HPDE6-E6E7 (cell line): Measurements from ENCODE around the gene MRRF.
"Not testable (repeated sequence)": the region's sequence is repeated elsewhere in the genome, so short reads cannot be mapped to it uniquely, and the experiment has no call there.

Experiments
- DNase-seq: peaks from one replicate; pipeline ENCODE4 v3.0.0; 2011; ENCODE audit warnings: missing footprints; ENCODE audit errors: extremely low spot score

MRRF gene

GRCh38 chr9:122356627-122357026, 91.9 kb downstream of the MRRF start:
- no peak for DNase-seq

- DNase-seq: no peak
These were observed 96.2 kb downstream of the MRRF start for GRCh38 chr9:122360891-122361290.

GRCh38 chr9:122363131-122363530, 98.4 kb downstream of the MRRF start:
- not testable (repeated sequence) for DNase-seq

DNA sequence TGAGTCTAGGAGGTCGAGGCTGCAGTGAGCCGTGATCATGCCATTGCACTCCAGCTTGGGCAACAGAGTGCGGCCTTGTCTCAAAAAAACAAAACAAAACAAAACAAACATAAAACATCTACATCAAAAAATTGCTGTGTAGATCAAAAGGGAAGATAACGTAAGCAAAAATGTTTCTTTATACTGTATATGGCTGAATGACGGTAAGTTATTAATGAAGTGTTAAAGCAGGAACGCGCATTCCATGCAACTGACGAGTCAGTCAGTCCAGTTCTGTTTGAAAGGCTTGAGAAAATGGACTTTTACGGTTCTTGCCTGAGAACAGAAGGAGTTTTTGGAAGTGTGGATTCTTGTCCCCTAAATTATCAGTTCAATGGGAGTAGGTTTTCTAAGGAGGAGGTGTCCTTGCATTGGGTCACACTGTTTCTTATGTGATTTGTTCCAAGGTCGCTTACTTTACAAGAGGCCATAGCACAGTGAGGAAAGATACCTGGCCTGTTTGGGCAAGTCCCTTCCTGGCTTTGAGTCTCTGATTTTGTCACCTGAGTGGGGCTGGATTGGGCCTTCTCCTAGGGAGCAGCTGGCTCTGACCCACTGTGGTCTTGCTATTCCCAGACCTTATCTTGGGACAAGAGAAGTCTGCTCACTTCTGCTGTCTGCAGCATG, 99.6 kb downstream of the MRRF start:
- no peak for DNase-seq

- no peak for DNase-seq
These were observed 100.1 kb downstream of the MRRF start for GRCh38 chr9:122364783-122365150.

DNA sequence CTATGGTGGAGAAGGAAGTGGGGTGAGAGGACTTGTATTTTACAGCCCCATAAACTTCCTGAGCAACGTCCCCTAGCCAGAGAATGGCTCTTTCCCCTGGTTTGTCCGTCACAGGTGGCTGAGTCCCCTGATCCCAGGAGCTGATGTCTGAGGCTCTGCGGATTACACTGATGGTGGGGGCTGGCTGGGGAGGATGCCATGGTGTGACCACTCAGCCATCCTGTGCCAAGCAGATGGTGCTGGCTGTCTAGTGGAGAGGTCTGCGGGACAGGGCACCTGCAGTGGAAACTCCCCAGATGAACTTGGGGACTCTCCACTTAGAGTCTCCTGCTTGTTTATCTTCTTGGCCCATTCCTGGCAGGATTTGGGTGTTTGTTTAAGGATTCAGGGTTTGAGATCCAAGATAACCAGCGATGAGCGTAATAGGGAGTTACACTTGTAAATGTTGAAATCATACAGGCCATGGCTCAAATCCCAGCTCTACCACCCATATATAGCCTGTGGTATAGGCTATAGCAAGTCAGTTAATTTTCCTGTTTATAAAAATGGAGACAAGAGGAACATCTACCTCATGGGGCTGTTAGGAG, 101.5 kb downstream of the MRRF start:
- no peak for DNase-seq

DNA sequence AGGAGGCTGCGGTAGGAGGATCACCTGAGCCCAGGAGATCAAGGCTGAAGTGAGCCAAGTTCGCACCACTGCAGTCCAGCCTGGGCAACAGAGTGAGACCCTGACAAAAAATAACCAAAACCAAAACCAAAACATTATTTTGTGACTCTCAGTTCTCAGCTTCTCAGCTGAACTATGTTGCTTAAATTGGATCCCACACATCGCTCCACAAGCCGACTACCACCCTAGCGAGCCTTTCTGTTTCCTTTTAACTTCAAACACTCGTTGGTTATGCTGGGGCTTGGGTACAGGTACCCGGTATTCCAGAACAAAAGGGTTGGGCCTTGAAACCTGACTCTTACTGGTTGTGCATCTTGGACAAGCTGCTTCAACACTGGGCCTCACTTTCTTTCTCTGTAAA, 102.4 kb downstream of the MRRF start:
- DNase-seq: no peak

- DNase-seq: peak; percentile 79
These were observed 103.2 kb downstream of the MRRF start for GRCh38 chr9:122367774-122368460.

GRCh38 chr9:122368642-122369041, 104.0 kb downstream of the MRRF start:
- DNase-seq: no peak

GRCh38 chr9:122370303-122370702, 105.6 kb downstream of the MRRF start:
- DNase-seq: no peak

- DNase-seq: peak; percentile 66
These were observed 106.4 kb downstream of the MRRF start, which contains the start of gene PTGS1 for GRCh38 chr9:122370869-122371755. Gene PTGS1, plus strand, starts transcription at chr9:122371024. Its CDS starts 61 bp downstream, at chr9:122371085.

DNA sequence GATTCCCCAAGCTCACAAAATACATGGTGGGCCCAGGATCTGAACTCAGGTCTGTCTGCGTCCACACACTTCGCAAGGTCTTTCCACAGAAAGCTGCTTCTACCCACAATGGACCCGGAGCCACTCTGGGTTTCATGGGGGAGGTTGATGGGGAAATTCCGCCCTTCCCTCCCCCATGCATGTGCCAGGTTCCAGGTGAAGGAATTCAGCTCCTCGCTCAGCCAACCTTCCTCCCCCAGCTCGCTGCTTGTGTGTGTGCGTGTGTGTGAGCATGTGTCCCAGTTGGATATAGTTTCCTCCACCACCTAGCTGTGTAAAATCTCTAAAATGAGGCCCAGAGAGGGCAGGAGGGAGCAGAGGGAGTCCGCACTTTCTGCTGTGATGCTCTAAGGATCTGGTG, 107.2 kb downstream of the MRRF start:
- DNase-seq: no peak

GRCh38 chr9:122372856-122373845, 108.5 kb downstream of the MRRF start:
- no peak for DNase-seq

- DNase-seq: no peak
These were observed 110.3 kb downstream of the MRRF start for GRCh38 chr9:122374885-122375420.

DNA sequence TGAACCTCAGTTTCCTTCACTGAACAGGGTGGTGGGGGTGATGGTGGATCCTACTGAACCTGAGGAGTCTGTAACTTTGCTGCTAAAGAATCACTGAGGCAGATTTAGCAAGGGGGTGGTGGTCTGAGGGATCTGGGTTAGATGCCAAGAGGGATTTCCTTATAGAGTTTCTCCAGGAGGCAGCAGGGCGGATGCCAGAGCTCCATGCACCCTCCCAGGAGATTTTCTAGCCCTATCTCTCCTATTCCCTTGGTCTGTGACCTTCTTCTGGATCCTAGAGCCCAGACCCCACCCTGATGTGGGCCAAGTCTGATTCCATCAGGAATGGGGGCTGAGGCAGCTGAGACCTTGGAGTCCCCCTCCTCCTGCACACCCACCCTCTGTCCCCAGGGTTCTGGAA, 112.1 kb downstream of the MRRF start:
- no peak for DNase-seq

DNA sequence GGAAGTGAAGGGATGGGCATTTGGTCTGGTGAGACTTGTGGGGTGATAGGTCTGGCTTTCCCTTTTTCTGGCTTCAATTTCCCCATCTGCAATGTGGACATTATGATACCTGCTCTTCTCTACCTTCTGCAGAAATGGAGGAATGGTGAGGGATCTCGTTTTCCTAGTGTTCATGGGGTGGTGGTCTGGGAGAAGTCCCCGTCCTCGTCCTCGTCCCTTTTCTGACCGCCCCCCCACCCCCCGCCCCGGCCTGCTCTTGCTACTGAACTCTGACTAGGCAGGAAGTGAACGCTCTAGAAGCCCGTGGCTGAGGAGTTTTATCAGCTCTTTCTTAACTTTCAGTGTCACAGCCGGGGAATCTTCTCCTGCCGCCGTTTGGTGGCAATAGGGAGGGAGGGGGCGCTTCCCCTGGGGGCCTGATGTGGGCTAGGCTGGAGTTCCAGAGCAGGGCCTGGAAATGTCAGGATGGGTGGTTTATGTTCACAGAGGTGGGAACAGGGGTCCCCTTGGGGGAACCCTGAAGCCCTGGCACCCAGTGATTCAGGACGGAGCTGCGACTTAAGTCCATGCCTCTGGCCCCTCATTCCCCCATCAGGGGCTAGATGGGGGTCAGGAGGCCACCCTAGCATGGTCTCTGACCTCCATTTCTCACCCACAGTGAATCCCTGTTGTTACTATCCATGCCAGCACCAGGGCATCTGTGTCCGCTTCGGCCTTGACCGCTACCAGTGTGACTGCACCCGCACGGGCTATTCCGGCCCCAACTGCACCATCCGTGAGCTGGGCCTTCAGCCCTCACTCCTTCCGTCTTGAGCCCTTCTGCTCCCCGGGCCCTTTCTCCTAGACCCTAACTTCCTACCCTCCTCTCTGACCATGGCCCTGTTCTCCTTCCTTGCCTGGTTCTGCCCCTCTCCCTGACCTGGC, 112.8 kb downstream of the MRRF start:
- no peak for DNase-seq

- no peak for DNase-seq
These were observed 113.6 kb downstream of the MRRF start for GRCh38 chr9:122378236-122378635.

DNA sequence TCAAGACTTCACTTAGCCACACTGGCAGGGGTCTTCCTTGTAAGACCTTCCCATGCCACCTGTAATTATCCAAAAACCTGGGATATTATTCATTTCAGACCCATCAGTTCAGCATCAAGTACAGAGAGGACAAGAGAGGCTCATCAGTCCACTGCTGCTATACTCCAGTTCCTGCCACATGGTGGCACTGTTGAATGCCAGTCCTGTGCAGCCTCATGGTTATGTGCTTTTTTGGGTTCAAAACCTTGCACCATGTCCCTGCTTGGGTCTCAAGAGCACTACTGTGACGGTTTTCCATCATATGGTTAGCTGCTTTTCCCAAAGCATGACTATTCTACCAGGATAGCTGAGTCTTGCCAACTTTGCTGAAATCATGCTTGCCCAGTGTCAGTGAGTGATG, 114.7 kb downstream of the MRRF start:
- DNase-seq: no peak

GRCh38 chr9:122380293-122380692, 115.6 kb downstream of the MRRF start:
- no peak for DNase-seq
